HG02763 (cell line): ENCODE measurements around the gene ITGAV.
"Not testable (repeated sequence)": the region's sequence is repeated elsewhere in the genome, so short reads cannot be mapped to it uniquely, and the experiment has no call there.

ENCODE experiments used
- ATAC-seq: cut with Tn5 transposase; IDR thresholded peaks from one replicate; pipeline ENCODE4 v1.9.1; 2021; ENCODE audit warnings: mild to moderate bottlenecking, moderate library complexity; ENCODE audit not compliant: unreplicated experiment

ITGAV gene

DNA sequence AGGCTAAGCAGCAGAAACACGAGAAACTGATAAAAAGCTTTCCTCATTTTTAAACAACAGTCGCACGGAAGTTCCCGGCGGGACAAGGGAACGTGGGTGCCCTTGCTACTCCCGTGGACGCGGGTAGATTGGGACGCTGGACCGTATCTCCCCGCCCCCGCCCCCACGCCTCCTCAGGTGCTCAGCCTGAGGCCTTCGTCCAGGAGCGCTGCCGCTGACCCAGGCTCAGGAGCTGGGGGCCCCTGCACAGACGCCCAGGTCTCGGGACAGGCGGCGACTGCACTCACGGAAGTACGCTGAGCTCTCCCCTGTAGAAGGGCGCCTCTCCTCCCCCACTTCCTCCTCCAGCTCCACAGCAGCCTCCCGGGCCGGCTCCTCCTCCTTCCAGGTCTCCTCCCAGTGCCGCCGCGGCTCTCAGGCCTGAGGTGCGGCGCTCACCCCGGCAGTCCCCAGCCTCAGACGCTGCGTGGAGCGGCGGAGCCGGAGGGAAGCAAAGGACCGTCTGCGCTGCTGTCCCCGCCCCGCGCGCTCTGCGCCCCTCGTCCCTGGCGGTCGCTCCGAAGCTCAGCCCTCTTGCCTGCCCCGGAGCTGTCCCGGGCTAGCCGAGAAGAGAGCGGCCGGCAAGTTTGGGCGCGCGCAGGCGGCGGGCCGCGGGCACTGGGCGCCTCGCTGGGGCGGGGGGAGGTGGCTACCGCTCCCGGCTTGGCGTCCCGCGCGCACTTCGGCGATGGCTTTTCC, at the start of gene ITGAV:
Gene ITGAV (plus strand): TSS at position 445 of the 738 bp plus-strand sequence. CDS start 283 bp downstream, at position 728.
- peak; percentile 98 for ATAC-seq

DNA sequence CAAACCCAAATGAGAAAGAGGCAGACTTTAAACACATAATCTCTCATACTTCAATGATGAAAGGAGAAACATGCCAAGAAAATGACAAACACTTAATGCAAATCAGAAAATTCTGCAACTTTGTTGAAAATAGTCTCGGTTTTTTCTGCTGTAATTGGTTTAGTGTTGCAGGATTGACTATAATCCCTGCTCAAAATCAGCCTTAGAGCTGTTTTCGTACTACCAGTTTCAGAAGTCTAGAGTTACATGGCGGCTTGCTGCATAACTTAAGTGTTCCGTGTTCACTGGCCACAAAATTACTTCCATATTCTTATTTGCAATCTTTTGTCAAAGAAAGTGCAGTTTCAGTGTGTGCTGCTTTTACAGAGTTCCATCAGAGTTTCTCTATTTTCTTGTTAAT, 48.9 kb upstream of the ITGAV start:
- ATAC-seq, result no peak

DNA sequence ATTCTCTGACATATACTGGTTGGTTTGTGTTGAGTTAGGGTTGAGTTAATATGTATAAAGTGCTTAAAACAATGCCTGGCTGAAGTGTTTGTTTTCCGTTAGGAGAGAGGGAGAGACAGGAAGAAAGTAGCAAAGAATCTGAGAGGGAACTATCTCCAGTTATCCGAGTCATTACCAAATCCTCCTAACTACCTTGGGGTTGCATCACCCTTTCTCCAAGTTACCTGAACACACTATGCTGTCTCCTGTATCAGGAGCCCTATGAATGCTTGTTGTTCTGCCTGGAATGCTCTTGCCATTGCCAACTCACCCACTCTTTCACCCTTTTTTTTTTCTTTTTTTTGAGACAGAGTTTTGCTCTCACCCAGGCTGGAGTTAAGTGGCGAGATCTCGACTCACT, 47.9 kb upstream of the ITGAV start:
- ATAC-seq, result no peak

DNA sequence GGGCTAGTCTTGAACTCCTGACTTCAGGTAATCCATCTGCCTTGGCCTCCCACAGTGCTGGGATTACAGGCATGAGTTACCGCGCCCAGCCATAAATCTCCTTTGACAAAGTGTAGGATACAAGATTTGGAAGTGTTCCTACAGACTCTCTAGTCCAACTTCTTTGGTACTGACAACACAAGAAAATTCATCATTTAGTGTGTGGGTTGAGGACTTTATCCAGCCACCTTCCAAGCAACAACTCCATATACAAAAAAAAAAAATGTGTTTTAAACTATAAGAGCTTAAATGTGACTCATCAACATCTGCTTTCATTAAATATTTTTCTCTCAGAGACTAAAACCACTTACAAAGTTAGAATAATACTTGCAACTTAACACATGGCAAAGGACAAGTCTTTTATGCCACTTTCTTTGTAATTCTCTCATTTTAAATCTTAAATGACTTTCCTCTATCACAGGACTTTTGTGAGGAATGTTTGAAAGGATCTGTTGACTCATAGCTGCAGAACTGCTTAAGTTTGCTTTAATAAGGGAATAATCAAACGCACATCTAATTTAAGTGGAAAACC, 46.2 kb upstream of the ITGAV start:
- ATAC-seq, result no peak

DNA sequence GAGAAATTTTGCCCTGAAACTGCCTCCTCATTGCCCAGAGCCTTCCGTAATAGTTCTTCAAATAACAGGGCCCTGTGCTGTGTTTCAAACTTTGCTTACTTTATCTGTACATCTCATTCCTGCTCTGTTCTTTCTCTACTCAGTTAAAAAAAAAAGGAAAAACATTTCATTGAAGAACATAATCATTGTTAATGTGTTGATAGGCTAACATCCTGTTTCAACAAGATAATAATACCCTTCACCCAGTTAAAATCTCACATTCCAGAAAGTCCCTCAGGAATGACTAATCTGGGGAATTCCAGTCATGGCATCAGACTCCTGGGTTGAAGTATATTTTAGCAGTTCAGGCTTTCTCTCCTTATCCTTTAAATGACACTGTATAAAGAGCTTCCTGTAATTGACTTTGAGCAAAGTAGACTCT, 45.6 kb upstream of the ITGAV start:
- ATAC-seq, result no peak

DNA sequence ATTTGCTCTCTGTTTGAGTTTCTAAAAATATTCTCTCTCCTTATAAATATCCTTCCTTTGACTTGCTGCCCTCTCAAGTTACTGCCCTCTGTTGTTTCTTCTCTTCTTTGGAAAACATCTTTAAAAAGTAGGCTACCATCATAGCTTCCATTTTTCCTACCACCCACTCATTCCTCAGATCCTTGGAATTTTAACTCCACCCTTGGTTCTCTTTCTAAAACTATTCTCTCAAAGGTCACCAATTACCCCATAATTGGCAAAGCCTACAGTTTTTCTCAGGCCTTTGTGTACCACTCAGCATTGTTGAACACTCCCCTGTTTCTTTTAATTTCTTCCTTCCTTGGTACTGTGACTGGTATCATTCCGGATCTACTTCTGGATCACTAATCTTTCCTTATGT, 43.0 kb upstream of the ITGAV start:
- ATAC-seq, result no peak

DNA sequence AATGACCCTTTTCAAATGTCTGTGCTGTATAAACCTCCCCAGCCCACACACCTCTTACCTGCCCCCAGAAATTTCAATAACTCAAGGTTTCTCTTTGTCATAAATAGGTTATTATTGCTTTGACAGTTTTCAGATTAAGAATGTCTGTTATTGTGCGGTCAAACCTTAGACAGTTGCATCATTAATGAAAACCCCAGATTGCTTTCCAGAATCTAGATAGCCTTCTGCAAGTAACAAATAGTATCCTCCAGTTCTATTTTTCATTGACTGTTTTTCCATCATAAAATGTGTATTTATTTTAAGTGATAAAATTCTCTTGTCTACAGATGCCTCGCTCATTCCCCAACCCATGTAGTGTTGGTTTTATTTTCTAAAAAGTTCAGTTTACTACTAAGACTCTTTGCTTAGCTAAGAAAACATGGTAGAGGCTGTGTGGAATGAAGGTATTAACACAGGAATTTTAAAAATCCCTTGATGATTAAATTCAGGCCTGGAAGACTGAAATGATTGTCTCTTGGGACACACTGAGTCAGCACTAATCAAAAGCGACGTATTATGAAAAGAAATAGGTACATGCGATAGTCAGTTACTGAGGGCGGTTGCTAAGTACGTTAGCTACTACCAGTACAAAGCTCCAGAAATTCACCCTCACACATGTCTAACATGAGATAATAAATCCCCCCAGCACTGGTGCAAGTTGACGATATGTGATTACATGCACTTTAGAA, 38.4 kb upstream of the ITGAV start:
- no peak for ATAC-seq

DNA sequence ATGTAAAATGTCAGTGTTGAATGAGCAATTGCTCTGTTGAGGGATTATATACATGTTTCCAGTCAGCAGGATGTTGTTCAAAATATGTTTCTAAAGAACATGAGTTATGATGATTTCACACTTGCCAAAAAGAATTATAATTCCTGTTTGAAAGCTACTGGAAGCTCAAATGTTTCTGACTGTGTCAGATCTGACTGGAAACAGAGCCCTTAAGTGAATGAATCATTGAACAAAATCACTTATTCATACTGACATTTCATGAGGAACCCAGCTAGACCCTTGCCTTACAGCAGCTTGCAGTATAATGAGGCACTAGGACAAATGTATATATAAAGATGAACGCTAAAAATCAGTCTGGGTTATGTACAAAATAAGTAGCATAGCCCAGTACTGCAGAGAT, 35.4 kb upstream of the ITGAV start:
- no peak for ATAC-seq

DNA sequence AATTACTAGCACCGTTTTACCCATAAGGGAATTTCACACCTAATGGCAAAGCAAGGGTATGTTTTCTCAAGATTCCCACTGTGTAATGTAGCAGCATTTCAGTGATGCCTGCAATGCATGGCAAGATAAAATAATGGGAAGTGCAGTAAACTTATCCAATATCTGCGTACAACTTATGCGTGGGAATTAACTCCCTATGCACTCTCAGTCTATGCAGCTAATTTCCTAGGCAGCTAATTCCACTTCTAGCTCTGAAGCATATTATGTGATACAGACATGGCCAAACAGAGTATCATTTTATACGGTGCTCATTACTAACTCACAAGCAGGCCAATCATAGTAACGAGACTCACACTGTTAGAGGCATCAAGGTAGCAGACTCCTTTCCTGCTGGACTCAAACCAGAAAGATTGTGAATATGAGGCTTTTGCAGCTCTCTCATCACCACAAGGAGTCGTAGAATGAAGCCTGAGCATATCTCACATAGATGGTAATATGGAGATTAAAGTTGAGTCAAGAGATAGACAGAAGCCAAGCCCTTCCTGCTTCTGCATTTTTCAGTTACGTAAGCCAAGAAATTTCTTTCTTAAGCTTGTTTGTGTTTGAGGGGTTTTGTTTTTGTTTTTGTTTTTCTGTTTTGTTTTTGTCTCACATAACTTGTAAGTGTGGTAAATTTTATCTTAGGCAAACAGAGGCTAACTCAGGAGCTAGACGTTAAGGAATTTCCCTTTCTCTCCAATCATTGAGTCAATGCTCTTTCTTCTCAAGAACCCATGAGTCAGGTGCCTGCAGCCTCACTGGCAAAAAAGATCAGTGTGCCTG, 34.8 kb upstream of the ITGAV start:
- no peak for ATAC-seq

DNA sequence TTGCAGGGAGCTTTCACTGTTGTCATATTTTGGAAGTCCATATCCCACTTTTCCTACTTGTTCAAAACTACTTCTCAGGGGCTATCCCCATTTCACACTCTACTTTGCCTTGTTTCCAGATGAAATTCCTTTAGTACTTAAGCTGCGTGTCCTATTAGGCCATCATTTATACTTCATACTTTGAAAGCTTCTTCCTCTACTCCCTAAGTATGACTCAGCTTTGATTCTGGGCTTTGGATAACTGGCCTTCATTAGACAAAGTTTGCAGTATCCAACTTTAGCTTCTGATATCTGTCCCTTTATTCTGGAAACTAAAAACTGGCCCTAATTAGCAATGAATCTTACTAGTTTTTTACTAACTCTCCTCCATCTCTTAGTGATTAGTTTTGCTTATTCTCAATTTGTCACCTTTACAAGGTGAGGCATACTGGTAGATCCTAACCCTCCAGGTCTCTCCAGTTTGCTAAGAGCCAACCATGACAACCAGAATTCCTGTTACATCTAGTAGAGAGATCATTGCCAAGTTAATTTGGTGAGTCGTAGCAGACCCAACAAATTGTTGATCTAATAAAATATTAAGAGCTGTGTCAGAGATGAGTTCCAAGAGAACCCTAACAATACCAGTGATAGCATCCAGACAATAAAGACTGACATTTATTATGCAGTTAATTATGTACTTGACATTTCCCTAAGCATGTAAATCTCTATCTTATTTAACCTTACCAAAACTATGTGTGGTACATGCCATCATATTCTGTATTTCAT, 31.2 kb upstream of the ITGAV start:
- ATAC-seq, result no peak

DNA sequence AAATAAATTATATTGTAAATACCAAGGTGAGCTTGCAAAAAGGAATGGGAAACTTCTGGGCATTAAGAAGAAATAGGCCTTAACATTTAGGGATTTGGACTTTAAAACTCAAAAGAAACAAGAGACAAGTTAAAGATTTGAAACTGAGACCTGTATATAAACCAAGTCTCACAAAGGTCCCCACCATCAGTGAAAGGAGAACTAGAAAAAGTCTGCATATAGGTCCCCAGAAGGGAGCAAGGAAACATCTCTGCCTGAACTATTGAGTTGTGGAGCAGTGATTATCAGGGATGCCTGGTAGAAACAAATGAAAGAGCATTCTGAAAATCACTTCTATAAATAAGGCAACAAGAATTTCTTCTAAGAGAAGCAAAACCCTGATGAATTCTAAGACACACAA, 30.5 kb upstream of the ITGAV start:
- ATAC-seq, result peak; percentile 58

DNA sequence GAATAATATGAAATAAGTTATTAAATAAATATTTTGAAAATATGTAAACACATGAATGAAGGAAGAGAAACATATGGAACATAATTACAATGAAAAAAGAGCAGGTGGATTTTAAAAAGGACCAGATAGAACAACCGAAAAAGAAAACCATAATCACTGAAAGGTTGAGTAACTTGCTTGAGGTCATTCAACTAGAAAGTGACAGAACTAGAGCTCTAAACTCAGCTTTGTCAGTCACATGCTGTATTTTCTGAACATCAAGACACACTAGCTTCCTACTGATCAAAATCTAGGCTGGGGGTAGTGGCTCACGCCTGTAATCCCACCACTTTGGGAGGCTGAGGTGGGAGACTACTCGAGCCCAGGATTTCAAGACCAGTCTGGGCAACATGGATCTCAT, 30.0 kb upstream of the ITGAV start:
- peak; percentile 75 for ATAC-seq

DNA sequence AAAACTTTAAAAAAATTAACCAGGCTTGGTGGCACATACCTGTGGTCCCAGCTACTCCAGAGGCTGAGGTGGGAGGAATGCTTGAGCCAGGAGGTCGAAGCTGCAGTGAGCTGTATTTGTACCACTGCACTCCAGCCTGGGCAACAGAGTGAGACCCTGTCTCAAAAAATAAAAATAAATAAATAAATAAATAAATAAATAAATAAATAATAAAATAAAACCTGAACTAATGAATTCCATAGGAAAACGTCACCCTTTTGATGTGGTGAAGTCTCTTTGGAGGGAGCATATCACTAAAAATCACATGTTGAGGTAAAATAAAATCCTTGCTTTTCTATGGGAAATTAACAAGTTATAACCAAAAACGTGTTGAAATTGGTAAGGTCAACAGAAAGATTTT, 29.6 kb upstream of the ITGAV start:
- no peak for ATAC-seq

DNA sequence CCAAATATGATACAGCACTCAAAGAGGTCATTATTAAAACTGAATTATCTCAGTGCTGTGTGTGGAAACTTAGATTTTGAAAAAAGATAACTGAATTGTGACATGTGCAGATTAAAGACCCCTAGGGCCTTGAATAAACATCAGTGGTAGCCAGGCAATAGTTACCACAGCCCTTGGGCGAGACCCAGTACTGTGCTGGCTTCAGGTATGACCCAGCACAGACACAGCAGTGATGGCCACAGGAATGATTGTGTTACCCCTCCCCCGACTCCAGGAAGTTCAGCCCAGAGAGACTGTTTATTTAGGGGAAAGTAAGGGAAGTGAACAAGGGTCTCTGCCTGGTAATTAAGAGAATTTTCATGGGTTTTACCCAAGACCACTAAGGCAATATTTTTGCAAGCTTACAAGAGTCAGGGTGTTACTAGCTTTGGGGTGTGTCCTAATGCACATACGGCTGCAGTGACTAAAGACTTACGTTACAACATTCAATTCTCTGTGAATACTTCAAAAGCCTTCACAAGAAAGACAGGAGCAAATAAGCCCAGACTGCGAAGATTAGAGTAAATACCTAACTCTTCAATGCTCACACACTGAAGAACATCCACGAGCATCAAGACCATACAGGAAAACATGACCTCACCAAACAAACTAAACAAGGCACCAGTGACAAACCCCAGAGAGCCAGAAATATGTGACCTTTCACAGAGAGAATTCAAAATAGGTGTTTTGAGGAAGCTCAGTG, 28.2 kb upstream of the ITGAV start:
- no peak for ATAC-seq

DNA sequence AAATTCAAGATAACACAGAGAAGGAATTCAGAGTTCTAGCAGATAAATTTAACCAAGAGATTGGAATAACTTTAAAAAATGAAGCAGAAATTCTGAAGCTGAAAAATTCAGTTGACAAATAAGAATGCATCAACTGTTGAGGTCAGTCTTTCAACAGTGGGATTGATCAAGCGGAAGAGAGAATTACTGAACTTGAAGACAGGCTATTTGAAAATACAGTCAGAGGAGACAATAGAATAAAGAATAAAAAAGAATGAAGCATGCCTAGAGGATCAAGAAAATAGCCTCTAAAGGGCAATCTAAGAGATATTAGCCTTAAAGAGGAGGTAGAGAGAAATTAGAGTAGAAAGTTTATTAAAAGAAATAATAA, 27.7 kb upstream of the ITGAV start:
- no peak for ATAC-seq

DNA sequence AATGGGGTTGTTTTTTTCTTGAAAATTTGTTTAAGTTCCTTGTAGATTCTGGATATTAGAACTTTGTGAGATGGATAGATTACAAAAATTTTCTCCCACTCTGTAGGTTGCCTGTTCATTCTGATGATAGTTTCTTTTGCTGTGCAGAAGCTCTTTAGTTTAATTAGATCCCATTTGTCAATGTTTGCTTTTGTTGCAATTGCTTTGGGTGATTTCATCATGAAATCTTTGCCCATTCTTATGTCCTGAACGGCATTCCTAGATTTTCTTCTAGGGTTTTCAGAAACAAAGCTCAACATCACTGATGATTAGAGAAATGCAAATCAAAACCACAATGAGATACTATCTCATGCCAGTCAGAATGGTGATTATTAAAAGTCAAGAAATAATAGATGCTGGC, 21.3 kb upstream of the ITGAV start:
- ATAC-seq, result not testable (repeated sequence)

DNA sequence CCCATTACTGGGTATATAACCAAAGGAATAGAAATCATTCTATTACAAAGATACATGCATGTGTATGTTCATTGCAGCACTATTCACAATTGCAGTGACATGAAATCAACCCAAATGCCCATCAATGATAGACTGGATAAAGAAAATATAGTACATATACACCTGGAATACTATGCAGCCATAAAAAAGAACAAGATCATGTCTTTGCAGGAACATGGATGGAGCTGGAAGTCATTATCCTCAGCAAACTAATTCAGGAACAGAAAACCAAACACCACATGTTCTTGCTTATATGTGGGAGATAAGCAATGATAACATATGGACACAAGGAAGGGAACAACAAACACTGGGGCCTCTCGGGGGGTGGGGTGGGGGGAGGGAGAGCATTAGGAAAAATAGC, 20.7 kb upstream of the ITGAV start:
- not testable (repeated sequence) for ATAC-seq

DNA sequence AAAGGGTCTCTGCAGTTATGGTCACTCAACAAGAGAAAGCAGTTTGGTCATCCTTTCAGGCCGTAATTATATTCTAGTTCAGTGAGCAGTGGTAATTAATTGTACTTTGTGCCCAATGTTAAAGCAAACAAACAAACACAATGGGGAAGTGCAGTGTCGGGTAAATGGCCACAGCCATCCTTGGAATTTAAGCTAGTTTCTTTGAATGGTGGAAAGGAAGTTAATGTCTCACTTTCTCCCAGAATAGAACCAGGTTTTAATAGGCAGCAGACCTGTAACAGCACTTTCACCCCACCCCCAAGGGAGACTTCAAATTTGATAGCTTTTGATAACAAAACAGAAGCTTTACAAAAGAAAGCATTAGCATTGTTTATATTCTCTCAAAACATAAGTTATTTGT, 20.0 kb upstream of the ITGAV start:
- no peak for ATAC-seq

DNA sequence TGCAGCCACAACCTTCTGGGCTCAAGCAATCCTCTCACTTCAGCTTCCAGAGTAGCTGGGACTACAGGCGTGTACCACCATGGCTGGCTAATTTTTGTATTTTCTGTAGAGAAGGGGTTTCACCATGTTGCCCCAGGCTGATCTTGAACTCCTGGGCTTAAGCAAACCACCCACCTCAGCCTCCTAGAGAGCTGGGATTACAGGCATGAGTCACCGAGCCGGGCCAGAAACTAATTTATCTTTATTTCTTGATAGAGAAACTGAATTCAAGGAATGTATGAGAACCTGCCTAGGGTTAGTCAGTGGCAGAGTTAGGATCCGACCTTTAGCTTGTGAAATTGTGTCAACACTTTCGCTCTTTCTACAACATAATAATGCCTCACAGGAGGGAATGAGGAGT, 19.3 kb upstream of the ITGAV start:
- no peak for ATAC-seq

DNA sequence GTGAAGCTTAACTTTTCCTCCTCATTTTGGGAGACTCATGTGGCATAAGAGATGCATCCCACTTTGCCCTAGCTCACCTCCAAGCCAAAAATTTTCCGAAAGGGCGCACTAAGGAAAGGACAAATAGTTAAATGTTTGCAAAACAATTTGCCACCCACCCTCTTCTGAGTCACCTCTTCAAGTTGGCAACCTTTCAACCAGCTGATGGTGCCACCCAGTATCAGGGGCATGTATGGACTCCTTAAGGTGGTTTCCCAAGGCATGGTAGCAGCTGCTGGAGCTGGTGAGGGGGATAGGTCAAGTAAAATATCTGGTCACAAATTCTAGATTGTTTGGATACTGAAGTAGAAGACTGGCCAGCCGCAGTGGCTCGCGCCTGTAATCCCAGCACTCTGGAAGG, 17.2 kb upstream of the ITGAV start:
- ATAC-seq, result no peak
